NCI-H2107 (cell line): ENCODE results near the gene TMEM17.

Experiments
- DNase-seq: peaks from one replicate; lab custom pipeline; 2025; lab: John Stamatoyannopoulos, UW

TMEM17 gene

GRCh38 chr2:62472312-62472711, 33.7 kb downstream of the TMEM17 start:
- DNase-seq = no peak

GRCh38 chr2:62471816-62472215, 34.2 kb downstream of the TMEM17 start:
- DNase-seq = no peak

DNA sequence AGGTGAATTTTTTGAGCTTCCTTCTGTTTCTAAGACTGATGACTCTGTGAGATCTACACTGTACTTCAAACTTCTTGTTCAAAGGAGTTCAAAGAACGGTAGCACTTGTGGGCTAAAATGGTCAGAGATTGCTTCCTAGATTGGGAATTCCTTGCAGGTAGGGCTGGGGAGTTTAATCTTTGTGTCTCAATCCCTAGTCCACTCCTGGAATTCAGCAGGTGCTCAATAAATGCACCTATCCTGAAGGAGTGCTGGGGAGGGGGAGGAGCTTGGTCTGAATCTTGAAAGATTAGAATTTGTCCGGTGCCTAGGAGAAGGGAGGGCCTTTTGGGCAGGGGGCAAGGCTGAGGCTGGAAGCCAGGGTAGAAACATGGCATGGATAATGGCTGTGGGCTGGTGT, 34.6 kb downstream of the TMEM17 start:
- DNase-seq = no peak

DNA sequence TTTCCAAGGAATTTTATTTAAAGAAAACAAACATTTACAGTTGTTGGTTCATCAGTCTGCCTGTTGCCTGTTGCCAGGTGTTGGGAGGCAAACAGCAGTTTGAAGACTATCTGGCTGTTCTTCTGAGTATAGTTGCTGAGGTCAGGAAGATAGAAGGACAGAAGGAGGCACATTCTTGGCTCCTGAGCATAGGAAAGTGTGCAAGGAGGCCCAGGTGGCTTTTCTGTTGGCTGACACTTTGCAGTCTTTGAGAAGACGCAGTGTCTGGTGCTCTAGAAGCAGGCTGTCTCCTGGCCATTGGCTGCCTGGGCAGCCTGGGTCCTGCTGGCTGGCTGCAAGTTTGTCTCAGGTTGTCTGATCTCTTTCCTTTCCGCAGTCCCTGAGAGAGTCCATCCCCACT, 36.4 kb downstream of the TMEM17 start:
- no peak for DNase-seq

DNA sequence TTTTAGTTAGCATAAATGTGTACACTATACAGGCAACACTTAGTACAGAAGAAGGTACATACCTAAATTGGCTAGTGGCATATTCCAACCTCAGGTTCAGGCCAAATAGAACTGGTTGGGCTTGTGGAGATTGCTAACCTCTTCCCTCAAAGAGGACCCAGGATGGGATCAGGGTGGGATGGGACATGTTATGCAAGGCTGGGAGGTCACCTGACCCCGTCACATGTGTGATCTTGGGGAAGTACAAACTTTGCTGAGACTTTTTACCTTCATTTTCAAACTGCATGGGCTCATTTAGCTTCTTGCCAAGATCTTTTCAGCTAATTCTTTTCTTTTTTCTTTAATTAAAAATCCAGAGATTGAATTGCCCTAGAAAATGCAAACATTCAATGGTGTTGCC, 36.9 kb downstream of the TMEM17 start:
- no peak for DNase-seq

GRCh38 chr2:62467475-62468321, 38.3 kb downstream of the TMEM17 start:
- no peak for DNase-seq

- DNase-seq = no peak
These were observed 38.9 kb downstream of the TMEM17 start for GRCh38 chr2:62467100-62467474.

DNA sequence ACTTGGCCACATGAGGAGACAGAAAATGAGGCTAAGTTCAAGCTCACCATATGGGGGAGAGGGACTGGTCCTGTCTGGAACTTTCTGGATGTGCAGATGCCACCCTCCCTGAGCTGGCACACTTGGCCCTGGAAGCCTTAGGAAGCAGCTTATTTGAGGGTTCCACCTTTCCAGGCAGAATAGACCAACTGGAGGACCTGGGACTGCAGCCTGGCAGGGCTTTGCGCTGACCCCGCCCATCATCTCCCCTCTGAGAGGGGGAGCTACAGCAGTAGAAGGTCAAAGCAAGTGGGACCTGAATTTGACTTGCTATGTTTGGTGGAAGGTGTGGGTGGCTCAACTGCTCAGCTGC, 39.5 kb downstream of the TMEM17 start:
- no peak for DNase-seq

DNA sequence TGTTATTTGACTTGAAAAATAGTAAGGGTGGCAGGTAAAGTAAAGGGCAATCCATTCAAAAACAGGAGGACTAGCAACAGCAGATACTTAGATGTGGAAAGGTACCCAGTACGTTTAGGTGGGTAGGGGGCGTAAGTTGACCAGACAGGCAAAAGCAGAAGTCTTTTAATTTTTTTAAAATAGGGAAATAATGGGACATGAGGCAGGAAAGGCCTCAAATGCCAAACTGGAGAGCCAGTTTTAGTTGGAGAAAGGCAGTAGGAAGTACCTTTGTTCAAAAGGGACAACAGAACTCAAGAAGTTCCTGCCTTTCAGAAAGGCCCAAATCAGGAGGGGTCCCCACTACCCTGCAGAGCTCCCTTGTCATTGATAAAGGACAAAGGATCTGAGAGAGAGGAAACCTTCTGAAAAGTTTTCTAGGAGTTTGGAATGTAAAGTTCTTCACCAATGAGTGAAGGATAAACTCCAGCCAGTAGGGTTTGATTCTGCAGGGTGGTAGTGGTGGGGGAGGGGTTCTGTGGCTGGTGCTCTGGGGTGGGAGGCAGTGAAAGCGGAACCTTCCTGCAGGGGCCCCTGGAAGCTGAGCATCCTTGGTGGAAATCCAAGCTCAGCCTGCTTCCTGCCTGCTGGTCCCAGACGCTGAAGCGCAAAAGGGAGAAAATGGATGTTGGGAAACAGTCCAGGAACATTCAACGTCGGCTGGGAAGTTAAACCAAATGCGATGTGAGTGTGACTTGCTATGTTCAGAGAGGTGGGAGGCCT, 40.1 kb downstream of the TMEM17 start:
- no peak for DNase-seq

DNA sequence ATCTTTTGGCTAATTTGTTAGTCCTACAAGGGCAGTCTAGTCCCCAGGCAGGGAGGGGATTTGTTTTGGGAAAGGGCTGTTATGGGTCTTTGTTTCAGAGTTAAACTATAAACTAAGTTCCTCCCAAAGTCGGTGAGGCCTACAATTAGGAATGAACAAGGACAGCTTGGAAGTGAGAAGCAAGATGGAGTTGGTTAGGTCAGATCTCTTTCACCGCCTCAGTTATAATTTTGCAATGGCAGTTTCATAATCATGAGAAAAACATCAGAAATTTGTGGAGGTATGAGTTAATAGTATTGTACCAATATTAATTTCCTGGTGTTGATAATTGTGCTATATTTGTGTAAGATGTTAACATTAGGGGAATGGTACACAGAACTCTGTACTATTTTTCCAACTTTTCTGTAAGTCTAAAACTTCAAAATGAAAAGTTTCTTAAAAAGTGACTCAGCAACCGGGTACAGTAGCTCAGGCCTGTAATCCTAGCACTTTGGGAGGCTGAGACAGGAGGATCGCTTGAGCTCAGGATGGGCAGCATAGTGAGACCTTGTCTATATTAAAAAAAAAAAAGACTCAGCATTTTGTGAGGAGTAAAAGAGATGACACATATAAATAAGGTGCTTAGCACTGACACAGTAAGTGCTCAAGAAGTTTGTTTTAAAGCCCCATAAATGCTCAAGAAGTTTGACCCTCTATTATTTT, 40.8 kb downstream of the TMEM17 start:
- no peak for DNase-seq

DNA sequence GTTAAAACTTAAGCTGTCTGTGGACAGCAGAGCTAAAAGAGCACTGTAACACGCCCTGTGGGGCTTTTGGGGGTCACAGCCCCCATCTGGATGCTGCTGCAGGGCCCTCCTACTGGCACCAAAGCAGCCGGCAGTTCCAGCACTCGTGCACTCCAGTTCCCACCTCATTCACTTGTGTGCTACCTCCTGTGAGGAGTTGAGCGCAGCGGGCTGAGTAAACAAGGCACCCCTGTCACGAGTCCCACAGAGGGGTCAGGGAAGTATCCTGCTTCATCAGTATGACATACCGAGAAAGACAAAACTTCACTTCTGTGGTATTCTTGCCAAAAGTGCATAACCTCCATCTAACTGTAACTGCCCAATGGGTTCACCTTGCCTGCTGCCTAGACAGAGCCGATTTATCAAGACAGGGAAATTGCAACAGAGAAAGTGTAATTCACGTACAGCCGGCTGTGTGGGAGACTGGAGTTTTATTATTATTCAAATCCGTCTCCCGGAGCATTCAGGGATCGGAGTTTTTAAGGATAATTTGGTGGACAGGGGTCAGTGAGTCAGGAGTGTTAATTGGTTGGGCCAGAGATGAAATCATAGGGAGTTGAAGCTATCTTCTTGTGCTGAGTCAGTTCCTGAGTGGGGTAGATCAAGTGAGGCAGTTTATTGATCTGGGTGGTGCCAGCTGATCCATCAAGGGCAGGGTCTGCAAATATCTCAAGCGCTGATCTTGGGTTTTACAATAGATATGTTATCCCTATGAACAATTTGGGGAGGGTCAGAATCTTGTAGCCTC, 41.6 kb downstream of the TMEM17 start:
- DNase-seq = no peak

DNA sequence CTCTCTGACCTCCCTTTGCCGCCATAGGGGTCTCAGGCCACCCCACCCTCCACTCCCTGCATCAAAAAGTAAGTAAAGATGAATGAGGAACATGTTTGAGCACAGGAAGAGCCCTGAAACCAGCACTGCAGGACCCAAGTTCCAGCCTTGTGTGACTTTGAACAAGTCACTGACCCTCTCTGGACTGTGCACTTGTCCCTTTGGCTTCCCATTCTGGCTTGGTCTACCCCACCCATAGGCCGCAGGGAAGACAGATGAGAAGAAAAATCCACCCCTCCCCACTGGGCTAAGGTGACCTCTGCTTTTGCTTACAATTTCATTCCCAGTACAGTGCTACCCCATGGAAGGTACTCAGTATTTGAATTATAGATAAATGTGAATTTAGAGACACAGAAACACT, 43.8 kb downstream of the TMEM17 start:
- no peak for DNase-seq

DNA sequence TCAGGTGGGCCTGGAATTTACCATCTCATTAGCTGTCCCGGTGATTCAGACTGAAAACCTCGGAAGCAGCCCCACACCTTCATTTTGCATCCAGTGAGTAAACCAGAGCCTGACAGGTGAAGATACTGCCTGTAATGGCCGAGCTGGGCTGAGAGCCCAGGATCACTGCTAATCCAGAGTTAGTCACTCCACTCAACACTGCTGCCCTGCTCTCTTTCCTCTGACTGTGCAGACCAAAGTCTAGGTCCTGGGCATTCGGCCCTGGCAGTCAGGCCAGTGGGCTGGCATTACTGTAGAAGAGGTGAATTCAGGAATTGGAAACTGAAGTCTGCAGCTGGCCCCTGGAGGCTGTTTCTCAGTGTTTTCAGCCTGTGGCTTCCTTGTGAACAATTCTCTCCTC, 44.3 kb downstream of the TMEM17 start:
- no peak for DNase-seq

DNA sequence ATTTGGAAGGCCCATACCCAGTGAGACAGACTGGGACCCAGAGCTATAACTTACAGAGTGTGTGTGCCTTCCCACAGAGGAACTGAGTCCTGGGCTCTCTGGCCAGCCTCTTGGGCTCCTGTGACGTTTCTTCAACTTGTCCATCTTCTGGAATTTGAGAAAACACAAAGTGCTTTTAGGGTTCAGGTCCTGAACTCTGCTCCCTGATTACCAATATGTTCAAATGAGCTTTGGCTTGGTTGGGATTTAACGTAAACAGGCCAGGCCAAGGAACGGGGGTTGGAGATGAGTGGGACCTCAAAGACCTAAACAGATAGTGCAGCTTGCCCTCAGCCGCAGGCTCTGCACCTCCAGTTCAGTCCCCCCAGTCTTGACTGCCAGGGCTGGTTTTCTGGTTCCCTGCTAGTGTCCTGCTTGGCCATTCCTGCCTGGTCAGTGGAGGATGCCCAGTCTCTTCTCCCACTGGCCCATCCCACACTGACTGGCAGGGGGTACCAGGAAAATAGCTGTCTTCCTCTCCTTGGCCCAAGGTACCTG, 44.9 kb downstream of the TMEM17 start:
- no peak for DNase-seq

- no peak for DNase-seq
These were observed 45.8 kb downstream of the TMEM17 start for GRCh38 chr2:62460175-62460574.

- no peak for DNase-seq
These were observed 46.3 kb downstream of the TMEM17 start for GRCh38 chr2:62459672-62460071.

- DNase-seq = no peak
These were observed 46.9 kb downstream of the TMEM17 start for GRCh38 chr2:62459106-62459505.

DNA sequence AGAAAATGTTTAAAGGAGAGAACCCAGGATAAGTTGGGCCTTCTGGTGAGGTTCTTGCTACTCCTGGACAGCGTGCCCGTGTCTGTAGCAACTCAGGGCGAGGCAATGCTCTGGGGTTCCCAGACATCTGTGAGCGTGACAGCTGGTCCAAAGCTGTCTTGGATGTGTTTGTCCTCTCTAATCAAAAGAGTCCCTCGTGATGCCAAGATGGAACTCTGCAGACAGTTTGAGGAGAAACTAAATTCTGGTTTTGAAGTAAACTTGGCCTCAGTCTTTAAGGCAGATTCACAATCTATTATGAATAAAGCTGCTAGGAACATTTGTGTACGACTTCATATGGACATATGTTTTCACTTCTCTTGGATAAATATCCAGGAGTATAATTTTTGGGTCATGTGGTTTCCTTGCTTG, 47.3 kb downstream of the TMEM17 start:
- DNase-seq = no peak

- DNase-seq = no peak
These were observed 47.8 kb downstream of the TMEM17 start for GRCh38 chr2:62458206-62458641.

- no peak for DNase-seq
These were observed 48.4 kb downstream of the TMEM17 start for GRCh38 chr2:62457556-62457955.

- peak; percentile 27 for DNase-seq
These were observed 49.1 kb downstream of the TMEM17 start for GRCh38 chr2:62456721-62457539.
